NB4 (cell line): ENCODE data around the gene TBX4.

ENCODE experiments used
- DNase-seq: peaks from one replicate; pipeline ENCODE4 v3.0.0; 2010; ENCODE audit warnings: low read depth
- H3K4me3 ChIP-seq: one replicate; pipeline ENCODE4 v1.5.1; 2011; ENCODE audit warnings: mild to moderate bottlenecking, low read depth, low read length, moderate library complexity
- MYC ChIP-seq: IDR thresholded peaks from 2 replicates; pipeline ENCODE4 v1.6.1; 2011; ENCODE audit warnings: low read depth, low read length
- POLR2A ChIP-seq: IDR thresholded peaks from 2 replicates; pipeline ENCODE4 v1.6.1; 2011; ENCODE audit warnings: mild to moderate bottlenecking; ENCODE audit not compliant: insufficient read length; ENCODE audit errors: extremely low read depth
- TF ChIP-seq, protein P1 (sequence below): IDR thresholded peaks from 2 replicates; pipeline ENCODE4 v1.6.1; 2011; ENCODE audit warnings: low read depth, low read length
- TF ChIP-seq, protein P2 (sequence below): IDR thresholded peaks from one replicate; pipeline ENCODE4 v1.5.1; 2012; ENCODE audit warnings: low read depth, low read length

The TBX4 gene

GRCh38 chr17:61511480-61512182 is 59.4 kb downstream of the TBX4 start:
- H3K4me3 ChIP-seq = no peak overlapping the region
- TF ChIP-seq, protein P1, sequence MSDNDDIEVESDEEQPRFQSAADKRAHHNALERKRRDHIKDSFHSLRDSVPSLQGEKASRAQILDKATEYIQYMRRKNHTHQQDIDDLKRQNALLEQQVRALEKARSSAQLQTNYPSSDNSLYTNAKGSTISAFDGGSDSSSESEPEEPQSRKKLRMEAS = no peak
- TF ChIP-seq POLR2A (no peak), MYC (no peak)
- TF ChIP-seq, protein P2, sequence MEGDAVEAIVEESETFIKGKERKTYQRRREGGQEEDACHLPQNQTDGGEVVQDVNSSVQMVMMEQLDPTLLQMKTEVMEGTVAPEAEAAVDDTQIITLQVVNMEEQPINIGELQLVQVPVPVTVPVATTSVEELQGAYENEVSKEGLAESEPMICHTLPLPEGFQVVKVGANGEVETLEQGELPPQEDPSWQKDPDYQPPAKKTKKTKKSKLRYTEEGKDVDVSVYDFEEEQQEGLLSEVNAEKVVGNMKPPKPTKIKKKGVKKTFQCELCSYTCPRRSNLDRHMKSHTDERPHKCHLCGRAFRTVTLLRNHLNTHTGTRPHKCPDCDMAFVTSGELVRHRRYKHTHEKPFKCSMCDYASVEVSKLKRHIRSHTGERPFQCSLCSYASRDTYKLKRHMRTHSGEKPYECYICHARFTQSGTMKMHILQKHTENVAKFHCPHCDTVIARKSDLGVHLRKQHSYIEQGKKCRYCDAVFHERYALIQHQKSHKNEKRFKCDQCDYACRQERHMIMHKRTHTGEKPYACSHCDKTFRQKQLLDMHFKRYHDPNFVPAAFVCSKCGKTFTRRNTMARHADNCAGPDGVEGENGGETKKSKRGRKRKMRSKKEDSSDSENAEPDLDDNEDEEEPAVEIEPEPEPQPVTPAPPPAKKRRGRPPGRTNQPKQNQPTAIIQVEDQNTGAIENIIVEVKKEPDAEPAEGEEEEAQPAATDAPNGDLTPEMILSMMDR = no peak
- DNase-seq = no peak

- no peak for DNase-seq
- H3K4me3 ChIP-seq = no peak overlapping the region
Measured at GRCh38 chr17:61514491-61514890, 62.3 kb downstream of the TBX4 start.

DNA sequence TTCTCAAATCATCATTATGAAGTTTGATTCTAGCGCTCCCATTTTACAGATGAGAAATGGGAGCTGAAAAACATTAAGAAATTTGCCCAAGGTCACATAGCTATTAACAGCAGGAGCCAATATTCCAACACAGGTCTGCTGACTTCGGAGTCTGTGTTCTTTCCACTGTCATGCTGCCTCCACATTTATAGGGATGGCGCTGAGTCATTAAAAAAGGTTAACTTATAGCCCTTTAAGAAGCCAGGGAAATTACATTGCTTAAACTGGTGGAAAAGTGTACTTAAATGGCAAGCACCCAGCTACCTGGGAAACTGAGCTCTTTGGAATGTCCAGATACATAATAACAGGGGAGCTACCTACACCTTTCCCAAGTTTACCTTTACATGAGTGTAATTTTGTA is 65.0 kb downstream of the TBX4 start:
- no peak for DNase-seq
- no peak for TF ChIP-seq POLR2A
- H3K4me3 ChIP-seq = no peak overlapping the region

More at GRCh38 chr17:61514491-61514890, 62.3 kb downstream of the TBX4 start:
- TF ChIP-seq POLR2A = no peak
- TF ChIP-seq, protein P1 = no peak
- no peak for TF ChIP-seq MYC
- TF ChIP-seq, protein P2 = no peak

- H3K4me3 ChIP-seq = no peak overlapping the region
- no peak for DNase-seq
- TF ChIP-seq, protein P1 = no peak
- TF ChIP-seq, protein P2 = no peak
- TF ChIP-seq POLR2A = no peak
- TF ChIP-seq MYC = no peak
Measured at GRCh38 chr17:61517843-61518606, 65.8 kb downstream of the TBX4 start.

- H3K4me3 ChIP-seq = no peak overlapping the region
- no peak for DNase-seq
- TF ChIP-seq, protein P1 = no peak
- TF ChIP-seq, protein P2 = no peak
Measured at GRCh38 chr17:61519139-61519538, 66.9 kb downstream of the TBX4 start.

DNA sequence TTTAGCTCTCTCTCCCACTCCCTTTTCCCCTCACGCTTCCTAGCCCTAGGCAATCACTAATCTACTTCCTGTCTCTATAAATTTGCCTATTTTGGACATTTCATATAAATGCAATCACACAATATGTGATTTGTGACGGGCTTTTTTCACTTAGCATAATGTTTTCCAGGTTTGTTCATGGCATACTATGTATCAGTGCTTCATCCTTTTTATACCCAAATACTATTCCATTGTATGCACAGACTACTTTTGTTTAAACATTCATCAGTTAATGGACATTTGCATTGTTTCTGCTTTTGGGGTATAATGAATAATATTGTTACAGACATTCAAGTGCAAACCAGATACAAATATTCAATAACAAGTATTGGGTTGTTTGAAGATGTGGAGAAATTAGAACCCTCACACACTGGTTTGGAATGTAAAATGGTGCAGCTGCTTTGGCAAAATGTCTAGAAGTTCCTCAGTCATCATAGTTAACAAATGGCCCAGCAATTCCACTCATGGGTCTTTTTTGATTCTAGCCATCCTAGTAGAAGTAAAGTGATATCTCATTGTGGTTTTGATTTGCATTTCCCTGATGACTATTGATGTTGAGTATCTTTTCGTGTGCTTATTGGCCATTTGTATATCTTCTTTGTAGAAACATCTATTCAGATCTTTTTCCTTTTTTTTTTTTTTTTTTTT is 67.7 kb downstream of the TBX4 start:
- H3K4me3 ChIP-seq = no peak overlapping the region
- TF ChIP-seq MYC (no peak), POLR2A (no peak)
- TF ChIP-seq, protein P2 = no peak
- TF ChIP-seq, protein P1 = no peak
- no peak for DNase-seq
